ENCODE results near the gene CADM4. TPM values are rescaled to one million over a fixed set of nuclear protein-coding genes. Genes with fewer than 3 reads are reported as not detected.

Gene CADM4
- total RNA-seq, 4 donors from 2014 or later, result 19.8 to 52.5 (median 31.6) TPM

- 100% methylated on average over 1 of the region's 3 CpGs for WGBS, 2 donors (ENCODE audit: low coverage in 1 of 2)
- no peak overlapping the region for H3K27ac ChIP-seq
- H3K4me1 ChIP-seq, result no peaks in the 10 kb centered on the region
- H3K36me3 ChIP-seq, result peaks cover 0 to 5% of the 10 kb centered on the region in 2 donors
- H3K9me3 ChIP-seq, result no peaks in the 10 kb centered on the region
- no peaks in the 10 kb centered on the region for H3K27me3 ChIP-seq
- TF ChIP-seq EP300 (IDR thresholded peaks at IDR 0.05) (no peak), CTCF (IDR thresholded peaks at IDR 0.05) (no peak)
- ATAC-seq, result no peak
- H3K4me3 ChIP-seq, result no peak overlapping the region
These were observed 10.9 kb downstream of the CADM4 start for GRCh38 chr19:43628646-43629326.

GRCh38 chr19:43626838-43627237, 12.8 kb downstream of the CADM4 start:
- Histone ChIP-seq H3K4me3 (no peak overlapping the region), H3K27ac (no peak overlapping the region), H3K36me3 (peaks cover 0 to 9% of the 10 kb centered on the region in 2 donors), H3K27me3 (no peaks in the 10 kb centered on the region), H3K9me3 (no peaks in the 10 kb centered on the region), H3K4me1 (no peaks in the 10 kb centered on the region)
- WGBS, 2 donors (ENCODE audit: low coverage in 1 of 2), result 74 to 80% methylated on average over 2 to 4 of the region's 17 CpGs
- no peak for TF ChIP-seq CTCF (IDR thresholded peaks at IDR 0.05)
- no peak for TF ChIP-seq EP300 (IDR thresholded peaks at IDR 0.05)
- TF ChIP-seq POLR2A (IDR thresholded peaks at IDR 0.05), result no peak
- TF ChIP-seq POLR2AphosphoS5 (IDR thresholded peaks at IDR 0.05), result no peak
- no peak for ATAC-seq

- H3K9me3 ChIP-seq, result no peaks in the 10 kb centered on the region
- no peak overlapping the region for H3K27ac ChIP-seq
- H3K4me1 ChIP-seq, result peaks cover 0 to under 1% (median 0%) of the 10 kb centered on the region in 3 donors
- WGBS, 2 donors (ENCODE audit: low coverage in 1 of 2), result 67 to 72% methylated on average over 6 to 18 of the region's 32 CpGs
- H3K27me3 ChIP-seq, result no peaks in the 10 kb centered on the region
- TF ChIP-seq POLR2AphosphoS5 (IDR thresholded peaks at IDR 0.05) (no peak), CTCF (IDR thresholded peaks at IDR 0.05) (no peak), EP300 (IDR thresholded peaks at IDR 0.05) (no peak), POLR2A (IDR thresholded peaks at IDR 0.05) (no peak)
- peaks cover 0 to 9% of the 10 kb centered on the region in 2 donors for H3K36me3 ChIP-seq
- no peak for ATAC-seq
- no peak overlapping the region for H3K4me3 ChIP-seq
These were observed 13.6 kb downstream of the CADM4 start for GRCh38 chr19:43625918-43626579.

- peaks cover 0 to 9% of the 10 kb centered on the region in 2 donors for H3K36me3 ChIP-seq
- peaks cover 0 to 11% (median 4%) of the 10 kb centered on the region in 3 donors for H3K4me1 ChIP-seq
- no peak overlapping the region for H3K27ac ChIP-seq
- WGBS, 2 donors (ENCODE audit: low coverage in 1 of 2), result 51% methylated on average over 3 of the region's 30 CpGs; no CpG with 5 or more reads in 1 of the 2 donors
- TF ChIP-seq EP300 (IDR thresholded peaks at IDR 0.05) (no peak), POLR2AphosphoS5 (IDR thresholded peaks at IDR 0.05) (no peak), POLR2A (IDR thresholded peaks at IDR 0.05) (no peak), CTCF (IDR thresholded peaks at IDR 0.05) (no peak)
- H3K27me3 ChIP-seq, result no peaks in the 10 kb centered on the region
- no peak for ATAC-seq
- no peaks in the 10 kb centered on the region for H3K9me3 ChIP-seq
- no peak overlapping the region for H3K4me3 ChIP-seq
These were observed 14.7 kb downstream of the CADM4 start for GRCh38 chr19:43624933-43625332.
